Mucosa of gallbladder (tissue), 1 donor: ENCODE data around the gene SMG5. TPM values are rescaled to one million over a fixed set of nuclear protein-coding genes. Genes with fewer than 3 reads are reported as not detected.
"Not testable (repeated sequence)": the region's sequence is repeated elsewhere in the genome, so short reads cannot be mapped to it uniquely, and the experiment has no call there.

ENCODE experiments used
- DNase-seq: peaks from one replicate; pipeline ENCODE4 v3.0.0-alpha.2; 2020; ENCODE audit warnings: low spot score
- total RNA-seq: library from RNA; stranded (reverse); gene quantifications from one replicate; pipeline ENCODE4 v1.2.1, GENCODE V29; 2021
- donor health status: DM: no; HTN: no; CAD: no.

Gene SMG5
- total RNA-seq, 1 donor from 2014 or later: 107 TPM

- DNase-seq: no peak
These were observed 37.0 kb downstream of the SMG5 start for GRCh38 chr1:156245451-156246232.

- DNase-seq: no peak
These were observed 37.9 kb downstream of the SMG5 start for GRCh38 chr1:156244712-156245111.

- DNase-seq: no peak
These were observed 38.5 kb downstream of the SMG5 start for GRCh38 chr1:156244126-156244525.

GRCh38 chr1:156242738-156243137, 39.9 kb downstream of the SMG5 start:
- DNase-seq: no peak

- no peak for DNase-seq
These were observed 40.7 kb downstream of the SMG5 start, which contains the start of gene BGLAP for GRCh38 chr1:156241926-156242325. TSS of gene BGLAP (plus strand) at chr1:156242184. CDS start at chr1:156242232, 48 bp downstream.

- DNase-seq: no peak
These were observed 41.3 kb downstream of the SMG5 start for GRCh38 chr1:156241311-156241811.

- DNase-seq: no peak
These were observed 44.4 kb downstream of the SMG5 start for GRCh38 chr1:156238248-156238647.

- no peak for DNase-seq
These were observed 46.5 kb downstream of the SMG5 start for GRCh38 chr1:156236164-156236563.

- no peak for DNase-seq
These were observed 49.0 kb downstream of the SMG5 start for GRCh38 chr1:156233426-156234127.

- DNase-seq: no peak
These were observed 50.3 kb downstream of the SMG5 start for GRCh38 chr1:156232201-156232894.

GRCh38 chr1:156230473-156230837, 52.2 kb downstream of the SMG5 start:
- DNase-seq: no peak

- DNase-seq: no peak
These were observed 52.7 kb downstream of the SMG5 start for GRCh38 chr1:156229809-156230472.

- no peak for DNase-seq
These were observed 54.1 kb downstream of the SMG5 start for GRCh38 chr1:156228501-156228900.

GRCh38 chr1:156226782-156227181, 55.8 kb downstream of the SMG5 start:
- no peak for DNase-seq

GRCh38 chr1:156226116-156226538, 56.5 kb downstream of the SMG5 start:
- no peak for DNase-seq

GRCh38 chr1:156225677-156226014, 57.0 kb downstream of the SMG5 start:
- no peak for DNase-seq

GRCh38 chr1:156221986-156222692, 60.5 kb downstream of the SMG5 start:
- no peak for DNase-seq

- no peak for DNase-seq
These were observed 62.4 kb downstream of the SMG5 start for GRCh38 chr1:156220226-156220625.

GRCh38 chr1:156217871-156218270, 64.8 kb downstream of the SMG5 start:
- DNase-seq: no peak

- not testable (repeated sequence) for DNase-seq
These were observed 66.1 kb downstream of the SMG5 start for GRCh38 chr1:156216361-156217086.
